ENCODE data around the gene CHRM2. TPM values are rescaled to one million over a fixed set of nuclear protein-coding genes. Genes with fewer than 3 reads are reported as not detected.

CHRM2 gene
- total RNA-seq, 4 donors from 2014 or later = not detected

DNA sequence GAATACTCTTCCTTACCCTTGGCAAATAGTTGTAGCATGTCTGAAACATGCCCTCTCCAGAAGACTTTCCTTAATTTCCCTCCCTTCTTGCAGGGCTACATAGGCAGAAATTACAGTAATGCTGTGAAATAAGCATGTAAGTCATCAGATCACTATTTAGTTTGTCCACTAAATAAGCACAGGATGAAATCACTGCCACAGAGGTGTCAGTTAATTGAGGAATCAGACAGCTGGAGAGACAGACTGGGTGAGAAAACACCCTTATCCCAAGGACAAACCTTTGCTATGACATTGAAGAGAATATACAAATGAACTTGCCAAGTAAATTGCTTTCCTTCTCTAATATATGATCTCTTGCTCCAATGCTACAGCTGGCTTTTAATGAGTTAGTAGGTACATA lies 129.3 kb downstream of the CHRM2 start:
- H3K4me1 ChIP-seq = no peaks in the 10 kb centered on the region
- H3K9me3 ChIP-seq = no peaks in the 10 kb centered on the region
- no peak overlapping the region for H3K27ac ChIP-seq
- DNase-seq (ENCODE audit: low spot score in 2 of 2) = no peak
- H3K36me3 ChIP-seq = no peaks in the 10 kb centered on the region
- TF ChIP-seq EP300 (IDR thresholded peaks at IDR 0.05) (no peak), POLR2A (IDR thresholded peaks at IDR 0.05) (no peak)
- TF ChIP-seq, protein P1, sequence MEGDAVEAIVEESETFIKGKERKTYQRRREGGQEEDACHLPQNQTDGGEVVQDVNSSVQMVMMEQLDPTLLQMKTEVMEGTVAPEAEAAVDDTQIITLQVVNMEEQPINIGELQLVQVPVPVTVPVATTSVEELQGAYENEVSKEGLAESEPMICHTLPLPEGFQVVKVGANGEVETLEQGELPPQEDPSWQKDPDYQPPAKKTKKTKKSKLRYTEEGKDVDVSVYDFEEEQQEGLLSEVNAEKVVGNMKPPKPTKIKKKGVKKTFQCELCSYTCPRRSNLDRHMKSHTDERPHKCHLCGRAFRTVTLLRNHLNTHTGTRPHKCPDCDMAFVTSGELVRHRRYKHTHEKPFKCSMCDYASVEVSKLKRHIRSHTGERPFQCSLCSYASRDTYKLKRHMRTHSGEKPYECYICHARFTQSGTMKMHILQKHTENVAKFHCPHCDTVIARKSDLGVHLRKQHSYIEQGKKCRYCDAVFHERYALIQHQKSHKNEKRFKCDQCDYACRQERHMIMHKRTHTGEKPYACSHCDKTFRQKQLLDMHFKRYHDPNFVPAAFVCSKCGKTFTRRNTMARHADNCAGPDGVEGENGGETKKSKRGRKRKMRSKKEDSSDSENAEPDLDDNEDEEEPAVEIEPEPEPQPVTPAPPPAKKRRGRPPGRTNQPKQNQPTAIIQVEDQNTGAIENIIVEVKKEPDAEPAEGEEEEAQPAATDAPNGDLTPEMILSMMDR (IDR thresholded peaks at IDR 0.05) = no peak
- no peaks in the 10 kb centered on the region for H3K27me3 ChIP-seq
- H3K4me3 ChIP-seq = no peak overlapping the region

DNA sequence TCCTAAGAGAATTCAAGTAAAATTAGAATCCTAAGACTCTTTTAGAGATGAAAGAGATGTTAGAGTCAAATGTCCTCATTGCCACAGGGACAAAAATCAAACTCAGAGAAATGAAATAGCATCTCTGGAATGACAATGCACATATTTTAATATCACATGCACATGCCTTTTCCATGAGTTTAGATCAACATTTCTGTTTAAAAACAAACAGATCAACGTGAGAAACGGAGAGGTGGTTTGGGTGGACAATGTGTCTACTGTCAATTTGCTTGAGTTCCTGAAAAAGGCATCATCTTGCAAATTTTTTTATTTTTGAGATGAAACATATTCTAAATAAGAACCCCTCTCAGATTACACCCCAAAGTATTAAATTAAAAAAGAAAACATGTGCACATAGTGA lies 130.0 kb downstream of the CHRM2 start:
- no peak overlapping the region for H3K4me3 ChIP-seq
- 23 to 39% methylated on average over 2 of the region's 2 CpGs for WGBS, 2 donors
- H3K27me3 ChIP-seq = no peaks in the 10 kb centered on the region
- H3K9me3 ChIP-seq = no peaks in the 10 kb centered on the region
- TF ChIP-seq EP300 (IDR thresholded peaks at IDR 0.05) (no peak), POLR2A (IDR thresholded peaks at IDR 0.05) (no peak)
- TF ChIP-seq, protein P1 (IDR thresholded peaks at IDR 0.05) = no peak
- DNase-seq (ENCODE audit: low spot score in 2 of 2) = no peak
- no peak overlapping the region for H3K27ac ChIP-seq
- H3K36me3 ChIP-seq = no peaks in the 10 kb centered on the region
- no peaks in the 10 kb centered on the region for H3K4me1 ChIP-seq

DNA sequence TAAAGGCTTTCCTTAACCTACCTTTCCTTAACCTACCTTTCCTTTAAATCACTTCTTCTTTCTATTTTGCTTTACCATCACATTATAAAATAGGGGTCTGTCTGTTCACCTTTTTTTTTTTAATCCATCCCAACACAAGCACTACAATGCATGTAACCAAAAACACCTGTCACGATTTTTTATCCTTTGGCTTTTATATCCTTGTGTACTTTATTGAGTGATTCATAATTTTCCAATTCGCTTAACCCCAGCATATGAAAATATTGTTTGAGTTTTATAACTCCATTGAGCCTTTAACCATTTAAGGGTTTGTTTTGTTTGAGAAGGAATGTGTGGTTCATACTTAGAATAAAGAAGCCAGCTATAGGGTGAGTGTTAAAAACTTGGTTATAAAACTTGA lies 132.2 kb downstream of the CHRM2 start:
- Histone ChIP-seq H3K4me3 (no peak overlapping the region), H3K36me3 (no peaks in the 10 kb centered on the region), H3K27me3 (no peaks in the 10 kb centered on the region), H3K9me3 (no peaks in the 10 kb centered on the region), H3K4me1 (no peaks in the 10 kb centered on the region), H3K27ac (no peak overlapping the region)
- TF ChIP-seq, protein P1 (IDR thresholded peaks at IDR 0.05) = no peak
- TF ChIP-seq EP300 (IDR thresholded peaks at IDR 0.05) = no peak
- TF ChIP-seq POLR2A (IDR thresholded peaks at IDR 0.05) = no peak
- no peak for DNase-seq (ENCODE audit: low spot score in 2 of 2)
- 41 to 44% methylated on average over 2 of the region's 2 CpGs for WGBS, 2 donors

DNA sequence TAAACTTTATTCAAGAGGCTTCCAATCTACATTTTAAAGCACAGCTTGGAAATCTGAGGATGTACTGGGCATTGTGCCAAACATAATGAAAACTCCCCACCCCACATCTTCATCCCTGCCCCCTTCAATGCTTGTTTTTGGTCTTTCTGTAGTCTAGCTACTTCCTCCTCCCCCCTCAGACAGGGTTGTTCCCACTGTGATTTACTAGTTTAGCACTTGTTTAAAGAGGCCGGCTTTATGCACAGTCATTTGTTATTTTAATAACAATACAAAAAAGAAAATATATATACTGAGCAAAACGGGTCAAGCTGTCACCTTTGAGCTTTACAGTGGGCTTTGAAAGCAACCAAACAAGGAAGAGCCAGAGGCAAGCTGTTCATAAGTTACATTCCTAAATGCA lies 132.6 kb downstream of the CHRM2 start:
- no peaks in the 10 kb centered on the region for H3K27me3 ChIP-seq
- WGBS, 2 donors = 5% methylated on average over 2 of the region's 2 CpGs
- H3K36me3 ChIP-seq = no peaks in the 10 kb centered on the region
- H3K4me1 ChIP-seq = no peaks in the 10 kb centered on the region
- no peaks in the 10 kb centered on the region for H3K9me3 ChIP-seq
- TF ChIP-seq, protein P1 (IDR thresholded peaks at IDR 0.05) = no peak
- TF ChIP-seq EP300 (IDR thresholded peaks at IDR 0.05) = no peak
- no peak for TF ChIP-seq POLR2A (IDR thresholded peaks at IDR 0.05)
- H3K27ac ChIP-seq = no peak overlapping the region
- H3K4me3 ChIP-seq = no peak overlapping the region
- DNase-seq (ENCODE audit: low spot score in 2 of 2) = no peak

DNA sequence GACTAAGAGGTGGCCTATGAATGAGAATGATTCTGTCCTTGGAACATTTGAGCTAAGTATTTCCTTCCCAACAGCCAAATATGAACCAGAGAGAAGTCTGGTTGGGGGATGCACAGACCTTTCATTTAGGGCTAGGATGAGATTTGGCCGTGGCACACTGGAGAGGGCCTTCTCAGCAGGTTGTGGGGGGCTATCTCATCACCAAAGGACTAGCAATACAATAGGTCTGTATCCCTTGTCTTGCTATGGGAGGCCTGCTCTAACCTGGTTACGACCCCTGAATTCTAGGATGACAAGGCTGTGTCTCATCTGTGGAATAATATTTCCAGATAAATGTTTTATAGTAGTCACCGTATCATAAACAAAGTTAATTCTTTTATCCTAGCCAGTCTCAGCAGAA lies 133.0 kb downstream of the CHRM2 start:
- H3K27ac ChIP-seq = no peak overlapping the region
- TF ChIP-seq, protein P1 (IDR thresholded peaks at IDR 0.05) = no peak
- TF ChIP-seq EP300 (IDR thresholded peaks at IDR 0.05) = no peak
- H3K9me3 ChIP-seq = no peaks in the 10 kb centered on the region
- H3K4me3 ChIP-seq = no peak overlapping the region
- no peaks in the 10 kb centered on the region for H3K27me3 ChIP-seq
- no peaks in the 10 kb centered on the region for H3K4me1 ChIP-seq
- WGBS, 2 donors = 68 to 75% methylated on average over 3 of the region's 3 CpGs
- no peaks in the 10 kb centered on the region for H3K36me3 ChIP-seq
- no peak for DNase-seq (ENCODE audit: low spot score in 2 of 2)

Measured in tibial nerve (tissue), 4 donors.